Nucleus accumbens (tissue), 56 donors: ENCODE data around the gene HEPACAM2.

Experiments
- DNase-seq, 56 donors: peaks; one replicate each; lab custom pipeline; 2025; lab: John Stamatoyannopoulos, UW

Gene HEPACAM2

GRCh38 chr7:93148727-93149126 lies 77.5 kb downstream of the HEPACAM2 start:
- no peak for DNase-seq

- no peak for DNase-seq
These were observed 78.1 kb downstream of the HEPACAM2 start, which contains the start of gene SAMD9L for GRCh38 chr7:93148144-93148543. Gene SAMD9L, minus strand, starts transcription at chr7:93148385. Its CDS starts 12,414 bp downstream, at chr7:93135971.

DNA sequence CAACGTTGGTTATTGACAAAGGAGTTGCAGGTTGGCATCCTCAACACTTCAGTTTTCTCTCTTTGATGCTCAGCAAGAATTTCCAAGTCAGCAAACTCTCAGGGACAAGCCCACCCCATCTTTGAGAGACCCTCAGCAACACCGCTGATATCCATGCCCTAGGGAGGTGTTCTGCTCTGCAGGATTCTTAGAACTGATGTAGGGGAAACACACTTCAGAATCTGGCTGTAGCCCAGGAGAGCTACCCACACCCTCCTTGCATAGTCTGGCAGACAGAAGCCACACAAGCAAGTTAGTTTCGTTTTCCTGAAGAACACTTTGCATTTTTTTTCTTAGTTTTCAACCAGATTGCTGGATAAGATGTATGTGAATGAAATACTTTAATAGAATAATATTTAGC lies 78.9 kb downstream of the HEPACAM2 start:
- peak in 5 of 56 donors; percentile 2 to 8 (median 3) for DNase-seq

GRCh38 chr7:93146472-93147141 lies 79.7 kb downstream of the HEPACAM2 start:
- no peak for DNase-seq

GRCh38 chr7:93146036-93146435 lies 80.2 kb downstream of the HEPACAM2 start:
- no peak for DNase-seq

- DNase-seq, result no peak
These were observed 80.9 kb downstream of the HEPACAM2 start for GRCh38 chr7:93145354-93145753.

DNA sequence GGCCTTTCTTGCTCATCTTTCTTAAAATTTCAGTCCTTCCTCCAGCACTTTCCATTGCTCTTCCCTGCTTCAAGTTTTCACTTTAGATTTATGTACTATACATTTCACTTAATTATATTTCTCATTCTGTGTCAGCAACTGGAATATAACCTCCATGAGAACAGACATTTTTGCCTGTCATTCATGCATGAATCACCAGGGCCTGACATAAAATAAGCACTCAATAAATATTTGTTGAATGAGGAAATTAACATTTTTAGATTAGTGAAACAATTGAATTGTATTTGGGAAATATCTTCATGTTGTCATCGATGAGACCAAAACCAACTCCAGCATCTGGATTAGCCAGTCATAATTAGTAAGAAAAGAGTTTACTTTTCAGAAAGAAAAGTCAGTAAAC lies 84.1 kb downstream of the HEPACAM2 start:
- no peak for DNase-seq

DNA sequence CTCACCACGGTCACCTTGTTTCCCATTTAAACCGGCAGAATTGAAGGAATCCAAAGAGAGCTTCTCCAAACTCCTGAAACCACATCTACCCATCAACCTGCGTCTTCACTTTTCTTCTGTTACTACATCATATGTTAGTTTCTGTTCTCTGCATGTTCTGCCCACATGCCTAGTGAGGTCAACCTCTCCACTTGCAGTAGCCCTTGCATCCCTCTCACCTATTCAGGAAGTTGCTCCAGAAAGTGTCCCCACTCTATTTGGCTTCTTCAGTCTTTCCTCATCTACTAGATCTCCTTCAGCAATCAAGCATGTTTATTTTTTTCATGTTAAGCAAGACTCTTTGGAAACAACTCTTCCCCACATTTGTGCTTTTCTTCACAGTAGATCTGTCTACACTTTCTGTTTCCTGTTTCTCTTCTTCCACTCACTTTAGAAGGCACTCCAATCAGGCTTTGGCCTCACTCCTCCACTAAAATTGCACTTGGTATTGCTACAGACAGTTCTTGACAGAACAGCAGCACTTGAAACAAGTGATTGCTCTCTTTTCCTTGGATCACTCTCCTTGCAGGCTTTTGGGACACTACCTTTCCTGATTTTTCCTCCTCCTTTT lies 85.6 kb downstream of the HEPACAM2 start:
- DNase-seq, result no peak

DNA sequence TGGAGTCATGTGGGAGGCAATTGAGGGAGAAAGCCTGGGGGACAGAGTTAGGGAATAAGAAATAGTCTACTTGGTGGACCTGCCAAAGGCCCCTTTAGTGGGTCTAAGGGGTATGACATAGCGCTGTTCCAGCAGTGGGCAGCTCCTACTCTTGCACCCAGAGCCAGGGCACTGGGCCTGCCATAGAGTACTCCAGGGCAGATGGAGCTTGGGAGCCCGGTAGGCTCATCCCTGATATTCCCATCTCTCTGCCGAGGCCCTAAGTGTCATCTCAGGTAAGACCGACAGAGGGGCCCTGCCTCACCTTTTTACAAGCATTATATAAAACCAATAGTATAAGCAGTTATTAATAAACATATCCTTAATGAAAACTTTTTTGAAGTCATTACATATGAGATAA lies 87.7 kb downstream of the HEPACAM2 start:
- DNase-seq, result no peak
